Lower leg skin (tissue), 3 donors: ENCODE data around the gene CDH23.

Experiments used
- POLR2A ChIP-seq, 2 donors: fragments of 450-650 bp; IDR thresholded peaks; one replicate each; pipeline ENCODE4 v1.6.1; 2016 to 2017; ENCODE audit warnings: antibody characterized with exemption in 2 of 2, mild to moderate bottlenecking in 1 of 2, moderate library complexity in 1 of 2
- TF ChIP-seq, protein P1 (sequence below), 3 donors: fragments of 450-650 bp; IDR thresholded peaks; one replicate each; pipeline ENCODE4 v1.5.1; 2016; ENCODE audit warnings: antibody characterized with exemption in 3 of 3, mild to moderate bottlenecking in 3 of 3, moderate library complexity in 2 of 3

DNA sequence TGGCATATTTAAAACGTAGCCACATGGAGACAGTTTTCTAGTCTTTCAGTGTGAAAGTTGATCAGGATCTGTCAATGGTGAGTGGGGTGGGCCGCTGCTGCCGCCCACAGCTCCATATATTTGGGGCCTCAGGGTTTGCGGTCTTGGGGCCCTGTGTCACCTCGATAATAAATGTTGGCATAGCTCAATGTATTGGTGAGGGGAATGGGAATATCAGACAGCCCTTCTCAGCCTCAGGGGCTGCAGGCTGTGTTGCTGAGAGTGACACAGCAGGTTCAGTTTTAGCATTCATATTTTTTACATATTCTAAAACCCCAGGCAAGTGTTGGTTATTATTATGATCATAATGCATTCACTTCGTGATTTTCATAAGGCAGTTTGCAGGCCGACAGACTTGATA lies 5.3 kb downstream of the CDH23 start:
- TF ChIP-seq POLR2A (IDR thresholded peaks at IDR 0.05): no peak
- TF ChIP-seq, protein P1, sequence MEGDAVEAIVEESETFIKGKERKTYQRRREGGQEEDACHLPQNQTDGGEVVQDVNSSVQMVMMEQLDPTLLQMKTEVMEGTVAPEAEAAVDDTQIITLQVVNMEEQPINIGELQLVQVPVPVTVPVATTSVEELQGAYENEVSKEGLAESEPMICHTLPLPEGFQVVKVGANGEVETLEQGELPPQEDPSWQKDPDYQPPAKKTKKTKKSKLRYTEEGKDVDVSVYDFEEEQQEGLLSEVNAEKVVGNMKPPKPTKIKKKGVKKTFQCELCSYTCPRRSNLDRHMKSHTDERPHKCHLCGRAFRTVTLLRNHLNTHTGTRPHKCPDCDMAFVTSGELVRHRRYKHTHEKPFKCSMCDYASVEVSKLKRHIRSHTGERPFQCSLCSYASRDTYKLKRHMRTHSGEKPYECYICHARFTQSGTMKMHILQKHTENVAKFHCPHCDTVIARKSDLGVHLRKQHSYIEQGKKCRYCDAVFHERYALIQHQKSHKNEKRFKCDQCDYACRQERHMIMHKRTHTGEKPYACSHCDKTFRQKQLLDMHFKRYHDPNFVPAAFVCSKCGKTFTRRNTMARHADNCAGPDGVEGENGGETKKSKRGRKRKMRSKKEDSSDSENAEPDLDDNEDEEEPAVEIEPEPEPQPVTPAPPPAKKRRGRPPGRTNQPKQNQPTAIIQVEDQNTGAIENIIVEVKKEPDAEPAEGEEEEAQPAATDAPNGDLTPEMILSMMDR (IDR thresholded peaks at IDR 0.05): no peak
